K562 (cell line): ENCODE data around the gene MAB21L4. TPM values are rescaled to one million over a fixed set of nuclear protein-coding genes. Genes with fewer than 3 reads are reported as not detected.

Experiments used
- ATAC-seq: fragments of 200-7000 bp; cut with Tn5 transposase; 3 replicates; pipeline ENCODE4 v1.9.1; 2020; ENCODE audit warnings: moderate library complexity
- BruUV-seq: library from RNA; stranded (reverse); fragments of 400-500 nt; replicated peaks from 2 replicates; lab custom pipeline; 2021; lab: Mats Ljungman, UMichigan
- CTCF ChIA-PET: fragments of 300-600 bp; formaldehyde crosslinking; extraction: SDS; loops from one replicate; lab custom pipeline; 2021; ENCODE audit warnings: low intra/inter-chr PET ratio; lab: Yijun Ruan, JAX
- POLR2A ChIA-PET: fragments of 300-600, 350-650 bp; sonication (Branson Sonifier 250); formaldehyde crosslinking; extraction: SDS; loops from one replicate; lab custom pipeline; 2021; ENCODE audit warnings: antibody characterized with exemption, inconsistent platforms; lab: Yijun Ruan, JAX
- DNase-seq, 4 experiments: peaks; one replicate each; pipeline versions ENCODE4 v3.0.0 to v3.0.0-alpha.2; 2011 to 2018; ENCODE audit warnings: low spot score in 3 of 4, mixed read lengths in 3 of 4; ENCODE audit errors: extremely low read depth in 1 of 4
- FAIRE-seq: peaks from 2 replicates; lab custom pipeline; 2011; peaks lifted over from hg19 to GRCh38; lab: Jason Lieb, UNC
- H2AFZ ChIP-seq: 2 replicates; pipeline ENCODE4 v1.6.0; 2011; ENCODE audit warnings: low read depth, low read length, control low read depth, inconsistent platforms
- H3K27ac ChIP-seq: fragments of 200-600 bp; 3 replicates; pipeline ENCODE4 v1.8.0; 2011; ENCODE audit warnings: low read depth, mild to moderate bottlenecking, control low read depth, inconsistent platforms, low read length, moderate library complexity, mixed read lengths; ENCODE audit errors: extremely low read depth
- H3K27me3 ChIP-seq, 2 experiments: fragments of 300-600 bp in 1 of 2; 2 replicates in 1 of 2; 3 replicates in 1 of 2; pipeline versions ENCODE4 v1.6.0 to v1.8.0; 2011; ENCODE audit warnings: inconsistent platforms in 2 of 2, low read length in 2 of 2, mild to moderate bottlenecking in 1 of 2, mixed read lengths in 1 of 2, moderate library complexity in 1 of 2; ENCODE audit not compliant: control insufficient read depth in 2 of 2, insufficient read depth in 2 of 2
- H3K36me3 ChIP-seq: fragments of 300-600 bp; 3 replicates; pipeline ENCODE4 v1.8.0; 2011; ENCODE audit warnings: mild to moderate bottlenecking, low read length, inconsistent platforms; ENCODE audit not compliant: control insufficient read depth, insufficient read depth
- H3K4me1 ChIP-seq, 2 experiments: fragments of 200-600 bp in 1 of 2; replicated peaks in 1 of 2; 2 replicates in 1 of 2; 3 replicates in 1 of 2; pipeline versions ENCODE4 v1.5.1 to v1.8.0; 2011; ENCODE audit warnings: inconsistent platforms in 2 of 2, low read length in 2 of 2, mild to moderate bottlenecking in 1 of 2, mixed read lengths in 1 of 2, moderate library complexity in 1 of 2; ENCODE audit not compliant: control insufficient read depth in 2 of 2, insufficient read depth in 2 of 2
- H3K4me2 ChIP-seq: 2 replicates; pipeline ENCODE4 v1.6.1; 2011; ENCODE audit warnings: low read length, control low read depth, inconsistent platforms, mixed read lengths; ENCODE audit not compliant: insufficient read depth
- H3K4me3 ChIP-seq: fragments of 200-600 bp; sonication (generic), shearing (Covaris generic); 2 replicates; pipeline ENCODE4 v1.5.1; 2016; ENCODE audit warnings: control low read depth, inconsistent platforms
- H3K79me2 ChIP-seq: fragments of 200-600 bp; 3 replicates; pipeline ENCODE4 v1.8.0; 2011; ENCODE audit warnings: low read length, inconsistent platforms; ENCODE audit not compliant: control insufficient read depth, insufficient read depth
- H3K9ac ChIP-seq, 2 experiments: 2 replicates each; pipeline versions ENCODE4 v1.6.0 to v1.6.1; 2011; ENCODE audit warnings: low read depth in 2 of 2, low read length in 2 of 2, control low read depth in 1 of 2, inconsistent platforms in 1 of 2, mild to moderate bottlenecking in 1 of 2, mixed read lengths in 1 of 2; ENCODE audit not compliant: insufficient read depth in 1 of 2
- H3K9me1 ChIP-seq: one replicate; pipeline ENCODE4 v1.6.0; 2011; ENCODE audit warnings: inconsistent platforms, mild to moderate bottlenecking, low read length, moderate library complexity; ENCODE audit not compliant: control insufficient read depth, insufficient read depth
- H3K9me3 ChIP-seq: replicated peaks from 2 replicates; pipeline ENCODE4 v1.5.1; 2011; ENCODE audit warnings: low read depth, low read length, inconsistent platforms; ENCODE audit not compliant: control insufficient read depth, insufficient read depth
- H4K20me1 ChIP-seq: replicated peaks from 2 replicates; pipeline ENCODE4 v1.6.1; 2011; ENCODE audit warnings: low read length, inconsistent platforms, mixed read lengths; ENCODE audit not compliant: control insufficient read depth, insufficient read depth
- FOXM1 ChIP-seq, 2 experiments: fragments of 450-650 bp in 1 of 2; sonication (generic) in 1 of 2; formaldehyde crosslinking in 1 of 2; IDR thresholded peaks; 2 replicates each; pipeline versions ENCODE4 v1.6.1 to v1.9.0; 2017 to 2022; ENCODE audit warnings: low read depth in 2 of 2, mild to moderate bottlenecking in 2 of 2, missing genetic modification reagents in 1 of 2, moderate library complexity in 1 of 2
- JUN ChIP-seq, 2 experiments: sonication (generic) in 1 of 2; formaldehyde crosslinking in 1 of 2; IDR thresholded peaks; 2 replicates each; pipeline versions ENCODE4 v1.6.1 to v1.8.0; 2012 to 2022; ENCODE audit warnings: borderline replicate concordance in 2 of 2, mild to moderate bottlenecking in 2 of 2, improper control_type of control experiment in 1 of 2, low read depth in 1 of 2, low read length in 1 of 2, missing genetic modification reagents in 1 of 2
- NFE2L1 ChIP-seq: fragments of 450-650 bp; IDR thresholded peaks from 2 replicates; pipeline ENCODE4 v1.6.1; 2016; ENCODE audit warnings: missing genetic modification characterization, low read depth, mild to moderate bottlenecking, missing compliant biosample characterization, moderate library complexity, borderline replicate concordance
- PHF8 ChIP-seq: fragments of 200-600 bp; sonication (generic); IDR thresholded peaks from 2 replicates; pipeline ENCODE4 v1.6.1; 2012; ENCODE audit warnings: mixed run types, mild to moderate bottlenecking, inconsistent platforms, low read length, moderate library complexity, borderline replicate concordance
- PREB ChIP-seq: sonication (generic); formaldehyde crosslinking; IDR thresholded peaks from 2 replicates; pipeline ENCODE4 v1.8.1; 2023; ENCODE audit warnings: mild to moderate bottlenecking, missing genetic modification reagents
- RBM34 ChIP-seq: fragments of 200-400 bp; formaldehyde crosslinking; IDR thresholded peaks from 2 replicates; pipeline ENCODE4 v1.6.1; 2018; ENCODE audit warnings: low read length, borderline replicate concordance; ENCODE audit not compliant: insufficient read depth
- RHOXF2B ChIP-seq: fragments of 250-450 bp; sonication (Bioruptor Pico); conservative IDR thresholded peaks from 2 replicates; pipeline ENCODE4 v1.5.1; 2021
- ZC3H4 ChIP-seq: sonication (generic); formaldehyde crosslinking; IDR thresholded peaks from 2 replicates; pipeline ENCODE4 v1.9.0; 2021; ENCODE audit warnings: missing genetic modification reagents, borderline replicate concordance
- ZNF133 ChIP-seq: fragments of 250-450 bp; sonication (Bioruptor Pico); IDR thresholded peaks from 2 replicates; pipeline ENCODE4 v1.4.0; 2020; ENCODE audit warnings: mild to moderate bottlenecking
- WGBS: fragments of 100-300 bp; shearing (Covaris generic); methylation state at CpG from one replicate; pipeline ENCODE4 v1.1.6; 2016; ENCODE audit warnings: low coverage, mixed read lengths; ENCODE audit not compliant: insufficient coverage; ENCODE audit errors: missing lambda C conversion rate; 5-methylcytosine and 5-hydroxymethylcytosine counted together
- in situ Hi-C: fragments of 300-500 bp; cut with MboI; formaldehyde crosslinking; loops from 4 replicates; pipeline ENCODE4 v1.15.0; 2018; ENCODE audit warnings: inconsistent platforms, mixed read lengths
- intact Hi-C: fragments of 100-400 bp; cut with micrococcal nuclease; formaldehyde crosslinking; loops from 2 replicates; pipeline ENCODE4 v1.14.2; 2022
- polyA plus RNA-seq, 8 experiments: library from polyadenylated mRNA; depleted of rRNA in 4 of 8; stranded (reverse) in 5 of 8; unstranded in 3 of 8; fragments of >200 nt; fragmentation: Nextera tagmentation in 2 of 8; fragmentation: Illumina TruSeq in 1 of 8; extraction: Ambion mirVana in 2 of 8; extraction: Trizol in 1 of 8; gene quantifications; 2 replicates each; pipeline versions ENCODE4 v1.2.1 to v1.2.3, GENCODE V29; 2011 to 2014; ENCODE audit warnings: inconsistent platforms in 1 of 8, missing spikeins in 1 of 8
- total RNA-seq, 7 experiments: library from RNA; depleted of rRNA in 6 of 7; stranded (reverse); fragments of >200 nt in 6 of 7; fragmentation: Illumina TruSeq in 2 of 7; extraction: Trizol in 2 of 7; gene quantifications; 2 replicates each; pipeline versions ENCODE4 v1.2.1 to v1.2.3, GENCODE V29; 2011 to 2021; ENCODE audit warnings: low replicate concordance in 1 of 7
- TF ChIP-seq, protein P1 (sequence below): sonication (generic); formaldehyde crosslinking; IDR thresholded peaks from 2 replicates; pipeline ENCODE4 v1.8.0; 2023; ENCODE audit warnings: mild to moderate bottlenecking, missing genetic modification reagents
- TF ChIP-seq, protein P2 (sequence below): fragments of 450-650 bp; formaldehyde crosslinking; conservative IDR thresholded peaks from 2 replicates; pipeline ENCODE4 v1.4.0; 2022; ENCODE audit warnings: mild to moderate bottlenecking, missing genetic modification characterization

The MAB21L4 gene
- total and polyA plus RNA-seq, 9 of the 15 experiments (the other 6 are each of a cell fraction or from before 2014, with no cell fraction given) = 0.03 TPM; not detected in 8

DNA sequence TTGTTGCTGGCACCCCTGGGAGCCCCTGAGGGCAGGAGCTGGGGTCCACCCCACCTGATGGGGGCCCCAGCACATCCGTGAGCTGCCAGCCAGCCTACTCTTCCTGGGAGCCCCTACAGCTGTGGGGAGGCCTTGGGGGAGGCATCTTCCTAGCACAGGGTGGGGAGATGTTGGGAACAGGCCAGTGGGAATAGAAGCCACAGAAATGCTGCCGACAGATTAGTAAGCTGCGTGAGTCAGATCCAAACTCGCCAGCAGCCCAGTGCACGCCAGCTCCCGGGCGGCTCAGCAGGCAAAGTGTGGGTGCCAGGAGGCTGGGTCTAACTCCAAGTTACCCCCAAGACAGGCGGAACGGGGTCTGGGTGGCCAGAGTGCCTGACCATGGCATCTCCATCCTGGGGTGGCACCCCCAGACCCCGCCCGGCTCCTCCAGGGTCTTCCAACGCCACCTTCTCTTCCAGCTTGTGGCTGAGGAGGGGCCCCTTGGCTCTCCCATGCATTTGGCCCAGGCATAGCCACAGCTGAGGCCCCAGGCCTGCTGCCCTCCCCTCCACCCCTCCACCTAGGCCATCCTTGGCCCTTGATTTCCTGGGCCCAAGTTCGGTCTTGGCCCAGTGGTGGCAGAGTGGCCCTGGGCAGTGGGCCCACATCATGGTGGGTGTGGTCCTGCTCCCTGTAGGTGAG, 25.5 kb upstream of the MAB21L4 start:
- intact Hi-C loops = no loop called here
- 0% methylated on average over 5 of the region's 13 CpGs for WGBS
- Histone ChIP-seq H3K36me3 (no peaks in the 10 kb centered on the region), H3K27me3 (peaks cover 0 to 28% of the 10 kb centered on the region in 2 experiments; a peak in 2 of 5 replicates), H3K9ac (no peak overlapping the region), H4K20me1 (peaks cover 6% of the 10 kb centered on the region), H3K4me1 (peaks cover 0 to 19% of the 10 kb centered on the region in 2 experiments; a peak in 2 of 5 replicates), H3K9me1 (no peaks in the 10 kb centered on the region), H3K4me2 (no peak overlapping the region), H3K27ac (no peak overlapping the region), H3K79me2 (no peaks in the 10 kb centered on the region), H3K9me3 (no peaks in the 10 kb centered on the region), H2AFZ (no peak overlapping the region), H3K4me3 (no peak overlapping the region)
- BruUV-seq = no TSS peak
- in situ Hi-C loops = no loop called here
- ATAC-seq (no peak), DNase-seq (no peak), FAIRE-seq (no peak)
- ChIA-PET CTCF (no interaction called here), POLR2A (interaction anchor here (0.6 to 0.7 kb wide), 2 partner anchors 8 to 134 kb away, joined by 3 to 4 read pairs; no protein-coding TSS in a partner anchor)
- TF ChIP-seq, protein P1, sequence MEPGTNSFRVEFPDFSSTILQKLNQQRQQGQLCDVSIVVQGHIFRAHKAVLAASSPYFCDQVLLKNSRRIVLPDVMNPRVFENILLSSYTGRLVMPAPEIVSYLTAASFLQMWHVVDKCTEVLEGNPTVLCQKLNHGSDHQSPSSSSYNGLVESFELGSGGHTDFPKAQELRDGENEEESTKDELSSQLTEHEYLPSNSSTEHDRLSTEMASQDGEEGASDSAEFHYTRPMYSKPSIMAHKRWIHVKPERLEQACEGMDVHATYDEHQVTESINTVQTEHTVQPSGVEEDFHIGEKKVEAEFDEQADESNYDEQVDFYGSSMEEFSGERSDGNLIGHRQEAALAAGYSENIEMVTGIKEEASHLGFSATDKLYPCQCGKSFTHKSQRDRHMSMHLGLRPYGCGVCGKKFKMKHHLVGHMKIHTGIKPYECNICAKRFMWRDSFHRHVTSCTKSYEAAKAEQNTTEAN (CRISPR knock-in tag) = no peak
- no peak for TF ChIP-seq PREB (CRISPR knock-in tag)
- TF ChIP-seq RHOXF2B (CRISPR knock-in tag) = no peak
- no peak for TF ChIP-seq FOXM1 (IDR thresholded peaks at IDR 0.05; ENCODE audit: low read depth)
- TF ChIP-seq FOXM1 (CRISPR knock-in tag; IDR thresholded peaks at IDR 0.05; ENCODE audit: low read depth) = no peak
- TF ChIP-seq ZNF133 = no peak
- TF ChIP-seq, protein P2, sequence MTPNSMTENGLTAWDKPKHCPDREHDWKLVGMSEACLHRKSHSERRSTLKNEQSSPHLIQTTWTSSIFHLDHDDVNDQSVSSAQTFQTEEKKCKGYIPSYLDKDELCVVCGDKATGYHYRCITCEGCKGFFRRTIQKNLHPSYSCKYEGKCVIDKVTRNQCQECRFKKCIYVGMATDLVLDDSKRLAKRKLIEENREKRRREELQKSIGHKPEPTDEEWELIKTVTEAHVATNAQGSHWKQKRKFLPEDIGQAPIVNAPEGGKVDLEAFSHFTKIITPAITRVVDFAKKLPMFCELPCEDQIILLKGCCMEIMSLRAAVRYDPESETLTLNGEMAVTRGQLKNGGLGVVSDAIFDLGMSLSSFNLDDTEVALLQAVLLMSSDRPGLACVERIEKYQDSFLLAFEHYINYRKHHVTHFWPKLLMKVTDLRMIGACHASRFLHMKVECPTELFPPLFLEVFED (CRISPR knock-in tag) = no peak
- TF ChIP-seq ZC3H4 (CRISPR knock-in tag) = no peak
- TF ChIP-seq JUN (IDR thresholded peaks at IDR 0.05; ENCODE audit: borderline replicate concordance, low read depth, low read length) = no peak
- TF ChIP-seq JUN (CRISPR knock-in tag; IDR thresholded peaks at IDR 0.05; ENCODE audit: borderline replicate concordance) = no peak
- no peak for TF ChIP-seq NFE2L1
- TF ChIP-seq PHF8 = no peak
- no peak for TF ChIP-seq RBM34
